ENCODE data around the gene CISH.

The CISH gene

DNA sequence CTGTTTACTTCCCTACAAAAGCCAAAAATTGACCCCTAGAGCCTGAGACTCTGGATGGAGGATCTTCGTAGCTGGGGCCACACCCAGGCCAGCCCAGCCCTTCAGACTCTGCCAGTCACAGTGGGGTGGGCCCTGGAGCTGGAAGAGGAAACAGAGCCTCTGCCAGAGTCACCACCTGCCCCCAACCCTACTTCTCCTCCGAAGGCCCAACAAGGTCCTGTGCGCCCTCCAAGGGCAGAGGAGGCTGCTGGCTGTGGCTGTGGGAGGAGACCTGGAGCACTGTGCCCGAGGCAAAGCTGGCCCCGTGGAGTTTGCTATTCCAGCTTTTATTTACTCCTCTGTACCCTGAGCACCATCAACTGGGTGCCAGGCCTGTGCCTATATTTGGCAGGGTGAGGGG is 19.0 kb downstream of the CISH start:
- no peak for DNase-seq

DNA sequence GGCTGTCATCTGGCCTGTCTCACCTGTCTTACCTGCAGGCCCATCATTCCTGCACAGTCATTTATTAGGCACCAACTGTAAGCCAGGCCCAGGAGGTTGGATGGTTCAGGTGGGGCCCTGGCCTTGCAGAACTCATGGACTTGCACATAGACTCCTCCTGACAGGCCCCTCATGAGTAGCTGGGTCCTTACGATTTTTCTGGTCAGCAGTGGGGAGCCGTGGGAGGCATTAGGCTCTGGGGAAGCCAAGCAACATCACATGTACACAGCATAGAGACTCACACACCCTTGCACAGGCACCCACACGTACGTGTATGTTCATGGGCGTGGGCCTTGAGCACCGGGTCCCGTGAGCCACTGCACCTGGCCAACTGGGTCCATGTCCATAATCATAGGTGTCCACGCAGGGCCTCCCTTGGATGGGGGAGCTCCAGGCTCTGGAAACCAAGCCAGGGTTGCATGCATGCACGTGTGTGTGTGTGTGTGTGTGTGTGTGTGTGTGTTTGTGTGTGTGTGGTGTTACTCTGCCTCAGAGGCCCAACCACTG is 20.3 kb downstream of the CISH start:
- no peak for DNase-seq

DNA sequence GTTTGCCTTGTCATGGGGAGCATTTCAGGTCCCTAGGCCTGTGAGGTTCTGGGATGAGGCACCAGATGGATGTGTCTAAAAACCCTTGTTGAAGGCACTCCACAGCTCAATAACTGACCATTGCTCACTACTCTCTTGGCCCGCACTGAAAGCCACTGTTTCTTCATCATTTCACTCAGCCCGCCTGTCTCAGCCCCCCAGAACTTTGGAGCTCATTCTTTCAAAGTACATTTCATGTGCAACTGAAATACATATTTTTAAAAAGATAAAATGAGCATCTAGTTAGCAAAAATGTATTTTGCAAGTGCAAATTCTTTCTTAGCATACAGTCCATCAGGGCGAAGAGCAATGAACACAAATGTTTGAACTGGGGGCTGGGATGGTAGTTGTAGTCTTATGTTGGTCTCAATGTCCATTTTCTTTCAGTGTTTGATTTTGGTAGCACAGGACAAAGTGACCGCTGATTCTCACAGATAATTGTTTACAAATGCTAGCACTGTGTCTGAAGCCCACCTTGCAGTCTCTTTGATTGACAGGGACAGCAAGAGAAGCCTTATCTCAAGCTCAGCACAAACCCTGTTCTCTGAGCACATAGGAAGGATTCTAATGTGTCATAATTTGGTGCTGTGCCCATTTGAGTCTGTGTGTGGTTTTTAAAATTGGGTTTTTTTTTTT is 22.7 kb downstream of the CISH start:
- DNase-seq: no peak

GRCh38 chr3:50587806-50588758 is 23.5 kb downstream of the CISH start:
- peak; percentile 64 to 72 for DNase-seq

DNA sequence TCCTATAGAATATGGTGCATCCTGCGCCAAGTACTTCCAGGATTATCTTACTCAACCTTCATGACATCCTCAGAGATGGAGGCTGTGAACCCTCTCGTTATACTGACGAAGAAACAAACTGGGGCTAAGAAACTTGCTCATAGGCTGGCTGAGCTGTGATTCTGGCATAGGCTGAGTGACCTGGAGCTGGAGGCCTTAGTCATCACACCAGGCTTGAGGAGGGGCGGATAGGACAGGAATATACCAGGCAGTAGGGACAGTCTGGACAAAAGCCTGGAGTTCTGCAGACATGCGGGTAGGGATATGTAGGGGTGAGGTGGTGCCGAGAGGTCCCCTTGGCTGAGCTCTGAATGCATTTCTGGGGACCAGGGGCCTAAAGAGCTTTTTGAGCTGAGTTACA is 24.2 kb downstream of the CISH start:
- DNase-seq: no peak

- DNase-seq: no peak
Observed at GRCh38 chr3:50586763-50587070, 24.9 kb downstream of the CISH start.

DNA sequence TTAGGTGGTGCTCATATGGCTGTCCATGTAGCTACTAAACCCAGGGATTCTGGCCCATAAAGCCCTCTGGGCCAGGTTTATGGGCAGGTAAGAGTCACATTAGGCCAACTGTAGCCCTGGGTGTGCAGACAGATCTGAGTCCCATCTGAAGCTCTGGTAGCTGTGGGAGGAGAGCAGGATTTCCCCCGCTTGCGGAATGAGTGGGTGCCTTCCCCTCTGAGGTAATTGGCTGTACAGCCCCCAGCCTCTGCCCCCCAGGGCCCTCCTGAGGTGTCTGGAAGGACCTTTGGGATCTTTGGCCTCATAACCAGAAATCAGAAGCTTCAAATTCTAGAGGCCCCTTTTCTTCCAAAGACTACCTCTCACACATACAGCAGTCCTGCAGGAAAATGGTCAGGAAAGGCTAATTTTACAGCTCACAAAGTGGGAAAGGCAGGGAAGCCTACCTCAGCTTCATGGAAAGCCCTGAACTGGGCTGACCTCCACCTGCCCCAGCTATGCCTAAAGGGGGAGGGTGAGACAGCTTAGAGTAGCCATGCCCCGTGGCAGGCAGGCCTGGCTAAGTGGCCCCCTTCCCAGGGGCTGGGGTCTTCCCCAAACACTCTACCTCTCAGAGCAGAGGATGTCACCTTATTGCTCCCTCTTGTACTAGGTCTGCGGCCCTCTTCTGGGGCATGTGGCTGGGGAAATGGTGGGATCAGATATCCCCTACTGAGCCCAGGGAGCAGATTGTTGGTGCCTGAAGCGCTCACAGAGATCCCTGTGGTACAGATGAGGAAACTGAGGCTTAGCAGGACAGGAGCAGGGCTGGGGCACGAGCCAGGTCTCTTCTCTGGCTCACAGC is 25.4 kb downstream of the CISH start:
- no peak for DNase-seq

- no peak for DNase-seq
Observed at GRCh38 chr3:50584391-50584790, 27.2 kb downstream of the CISH start.

GRCh38 chr3:50583897-50584296 is 27.7 kb downstream of the CISH start:
- DNase-seq: no peak

DNA sequence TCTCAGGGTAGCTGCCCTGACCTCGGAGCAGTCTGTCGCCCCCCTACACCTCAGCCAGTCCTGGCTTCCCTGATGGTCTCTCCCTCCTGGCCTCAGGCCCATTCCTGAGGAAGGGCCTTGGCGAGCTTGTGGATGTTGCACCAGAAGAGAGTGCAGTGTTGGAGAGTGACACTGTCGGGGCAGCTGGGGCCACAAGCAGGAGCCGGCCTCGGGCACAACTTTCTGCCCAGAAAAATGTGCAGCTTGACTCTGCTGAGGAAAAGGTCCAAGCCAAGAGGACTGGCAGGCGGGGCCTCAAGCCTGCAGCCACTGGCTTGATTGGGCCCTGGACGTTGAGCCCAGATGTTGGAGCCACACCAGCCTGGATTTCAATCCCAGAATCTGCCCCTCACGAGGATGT is 29.5 kb downstream of the CISH start:
- no peak for DNase-seq

GRCh38 chr3:50581459-50581842 is 30.1 kb downstream of the CISH start:
- DNase-seq: no peak

- DNase-seq: no peak
Observed at GRCh38 chr3:50580683-50581458, 30.7 kb downstream of the CISH start.

DNA sequence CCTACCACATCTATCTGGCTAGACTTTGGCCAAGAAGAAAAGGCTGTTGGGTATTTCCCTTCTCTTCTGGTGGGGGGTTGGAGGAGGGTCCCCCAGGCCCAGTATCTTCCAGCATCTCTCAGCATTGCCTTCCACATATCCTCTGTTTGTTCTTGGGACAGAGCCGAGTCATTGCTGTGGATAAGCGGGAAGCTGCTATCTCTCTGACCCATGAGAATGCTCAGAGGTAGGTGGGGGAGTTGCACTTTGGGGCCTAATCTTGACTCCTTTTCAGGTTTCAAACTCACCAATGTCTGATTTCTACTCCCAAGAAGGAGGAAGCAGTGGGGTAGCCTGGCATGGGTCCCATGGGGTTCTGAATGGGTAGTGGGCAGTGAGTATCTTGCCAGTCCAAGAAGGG is 34.2 kb downstream of the CISH start:
- no peak for DNase-seq

GRCh38 chr3:50575372-50575771 is 36.2 kb downstream of the CISH start:
- DNase-seq: no peak

- DNase-seq: no peak
Observed at GRCh38 chr3:50574444-50574831, 37.1 kb downstream of the CISH start.

DNA sequence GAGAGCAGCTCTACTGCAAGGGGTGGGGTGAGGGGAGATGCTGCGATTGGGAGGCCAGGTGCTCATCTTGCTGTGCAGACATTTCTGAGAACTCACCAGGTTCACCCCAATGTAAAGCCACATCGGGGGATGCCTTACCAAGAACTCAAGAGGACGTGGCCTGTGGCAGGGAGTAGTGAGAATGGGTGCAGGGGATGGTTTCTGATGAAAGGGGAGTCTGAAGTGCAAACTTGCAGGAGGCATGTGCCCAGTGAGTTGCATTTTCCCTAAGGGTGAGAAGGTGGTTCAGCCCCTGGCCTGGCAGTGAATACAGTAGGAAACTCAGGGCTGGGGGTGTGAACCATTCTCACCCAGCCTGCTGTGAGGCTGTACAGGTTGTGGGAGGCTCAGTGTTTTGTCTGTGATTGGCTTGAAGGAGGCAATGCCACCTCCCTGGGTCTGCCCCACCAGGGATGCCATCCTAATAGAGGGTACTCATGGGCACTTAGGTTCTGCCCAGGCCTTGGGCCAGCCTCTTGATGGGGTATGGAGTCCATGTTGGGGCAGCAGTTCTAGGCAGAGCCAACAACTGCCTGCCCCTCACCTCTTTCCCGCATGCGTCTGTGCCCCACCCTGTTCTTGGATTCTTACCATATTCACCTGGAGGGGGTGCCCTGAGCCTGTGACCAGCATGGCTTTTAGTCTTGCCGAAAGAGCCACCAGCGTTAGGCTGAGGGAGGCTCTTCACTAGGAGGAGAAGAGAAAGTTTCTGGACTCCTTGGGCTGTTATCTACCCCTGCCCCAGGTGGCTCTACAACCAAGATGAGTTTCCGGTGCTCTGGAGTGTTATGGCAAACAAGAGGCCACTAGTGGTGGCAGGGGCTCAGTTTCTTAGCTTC is 37.8 kb downstream of the CISH start:
- DNase-seq: peak; percentile 75 to 79

- DNase-seq: peak; percentile 39 to 41
Observed at GRCh38 chr3:50572801-50573371, 38.7 kb downstream of the CISH start.

GRCh38 chr3:50572158-50572557 is 39.4 kb downstream of the CISH start:
- DNase-seq: peak; percentile 78 to 84

DNA sequence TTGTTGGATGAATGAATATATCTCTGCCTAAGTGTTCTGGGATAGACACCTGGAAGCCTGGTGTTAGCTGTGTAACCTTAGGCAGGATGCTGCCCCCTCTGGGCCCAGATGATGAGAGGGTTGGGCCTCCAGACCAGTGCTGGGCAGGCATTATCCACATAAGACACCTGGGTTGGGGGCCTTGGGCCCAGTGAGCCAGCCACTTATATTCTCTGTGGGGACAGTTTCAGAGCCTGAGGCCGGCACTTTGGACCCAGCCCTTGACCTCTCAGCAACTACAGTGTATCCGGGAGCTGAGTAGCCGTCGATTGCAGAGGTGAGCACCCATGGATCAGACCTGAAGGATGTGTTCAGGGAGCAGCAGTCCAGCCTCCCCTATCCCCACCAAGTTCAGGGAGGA is 40.1 kb downstream of the CISH start:
- DNase-seq: no peak

- no peak for DNase-seq
Observed at GRCh38 chr3:50570508-50571279, 40.9 kb downstream of the CISH start.
